Kidney (tissue), 14 donors: ENCODE data around the gene EIF3F. TPM values are rescaled to one million over a fixed set of nuclear protein-coding genes. Genes with fewer than 3 reads are reported as not detected.

Experiments used
- DNase-seq, 5 donors: peaks; one replicate each; pipeline ENCODE4 v3.0.0-alpha.2; 2013 to 2020
- FAIRE-seq: peaks from 2 replicates; lab custom pipeline; 2012; peaks lifted over from hg19 to GRCh38; lab: Jason Lieb, UNC
- H3K27ac ChIP-seq, 2 donors: one replicate each; pipeline ENCODE4 v1.7.0; 2013; ENCODE audit warnings: low read depth in 2 of 2, low read length in 2 of 2, inconsistent platforms in 1 of 2
- H3K27me3 ChIP-seq: one replicate; pipeline ENCODE4 v1.7.1; 2013; ENCODE audit warnings: low read length, inconsistent platforms; ENCODE audit not compliant: control insufficient read depth, insufficient read depth
- H3K36me3 ChIP-seq, 3 donors: one replicate each; pipeline versions ENCODE4 v1.7.0 to v1.7.1; 2013; ENCODE audit warnings: low read length in 3 of 3, control low read depth in 1 of 3, inconsistent platforms in 1 of 3; ENCODE audit not compliant: insufficient read depth in 3 of 3, control insufficient read depth in 2 of 3
- H3K4me1 ChIP-seq, 3 donors: one replicate each; pipeline versions ENCODE4 v1.7.0 to v1.7.1; 2013; ENCODE audit warnings: low read length in 3 of 3, inconsistent platforms in 1 of 3, low read depth in 1 of 3; ENCODE audit not compliant: control insufficient read depth in 2 of 3, insufficient read depth in 2 of 3
- H3K4me3 ChIP-seq, 3 donors: one replicate each; pipeline versions ENCODE4 v1.7.0 to v1.8.1; 2013; ENCODE audit warnings: low read length in 3 of 3, control low read depth in 1 of 3, inconsistent platforms in 1 of 3
- H3K9ac ChIP-seq, 3 donors: one replicate each; pipeline versions ENCODE4 v1.7.0 to v1.7.1; 2013; ENCODE audit warnings: low read length in 3 of 3, control low read depth in 1 of 3, inconsistent platforms in 1 of 3
- H3K9me3 ChIP-seq, 3 donors: one replicate each; pipeline versions ENCODE4 v1.7.0 to v1.7.1; 2013; ENCODE audit warnings: low read length in 3 of 3, control low read depth in 1 of 3, inconsistent platforms in 1 of 3; ENCODE audit not compliant: control insufficient read depth in 2 of 3, insufficient read depth in 1 of 3
- intact Hi-C: fragments of 100-400 bp; cut with DNase I; formaldehyde crosslinking; loops from one replicate; pipeline ENCODE4 v1.11.1; 2022
- polyA plus RNA-seq: library from polyadenylated mRNA; stranded (reverse); fragments of 350-450 nt; fragmentation: Illumina TruSeq; extraction: RNeasy Lipid Tissue Mini Kit (QIAGEN cat#74804); gene quantifications from one replicate; pipeline ENCODE4 v1.2.3, GENCODE V29; 2014; ENCODE audit warnings: low read depth, low replicate concordance; ENCODE audit not compliant: insufficient read depth
- total RNA-seq: library from RNA; stranded (reverse); fragmentation: NEBNext Ultra II Directional; extraction: Animal tissue kit (Norgen Biotek cat#: 25700); gene quantifications from one replicate; pipeline ENCODE4 v1.2.1, GENCODE V29; 2021
- TF ChIP-seq, protein P1 (sequence below): IDR thresholded peaks from 3 replicates; pipeline ENCODE4 v1.5.1; 2012; ENCODE audit warnings: mild to moderate bottlenecking, moderate library complexity, borderline replicate concordance; ENCODE audit not compliant: insufficient read depth; ENCODE audit errors: extremely low read depth
- donor health status: control.
- donor health status: control.
- donor health status: control.
- donor health status: control.
- donor health status: control.
- donor health status: DM: yes; HTN: yes; CAD: no.
- donor health status: Normal renal cell carcinoma (clear cell type).

The EIF3F gene
- total and polyA plus RNA-seq, 2 donors from 2014 or later: 174 to 218 TPM

DNA sequence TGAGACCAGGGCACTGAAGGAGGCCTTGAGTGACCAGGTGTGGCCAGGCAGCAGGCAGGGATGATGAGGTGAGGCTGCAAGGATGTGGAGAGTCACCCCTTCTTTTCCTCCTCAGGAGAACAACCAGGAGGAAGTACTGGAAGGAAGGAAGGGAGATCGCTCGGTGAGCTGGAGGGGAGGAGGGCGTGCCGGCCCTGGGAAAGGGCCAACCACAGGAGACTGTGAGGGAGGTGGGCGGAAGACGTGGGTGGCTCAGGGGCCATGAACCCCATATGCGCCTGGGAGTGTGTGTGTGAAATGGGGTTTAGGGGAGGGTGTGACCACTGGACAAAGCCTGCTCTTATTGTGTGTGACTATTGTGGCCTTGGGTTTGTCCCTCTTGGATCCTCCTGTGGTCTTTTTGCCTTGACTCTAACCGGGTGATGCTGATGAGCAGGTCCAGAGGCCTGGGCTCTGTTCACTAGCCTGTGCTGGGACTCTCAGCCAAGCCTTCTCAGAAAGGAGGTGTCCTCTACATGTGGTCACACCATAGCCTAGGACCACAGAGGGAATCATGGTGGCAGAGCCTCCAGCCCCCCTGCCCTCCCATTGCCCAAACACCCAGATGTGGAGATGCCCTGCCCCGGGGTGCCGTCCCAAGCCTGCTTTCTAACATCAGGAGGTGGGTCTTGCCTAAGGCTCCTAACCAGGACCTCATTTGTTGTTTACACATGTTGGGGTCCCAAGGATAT lies 52.6 kb downstream of the EIF3F start:
- no peak overlapping the region for H3K27ac ChIP-seq
- no peak overlapping the region for H3K4me3 ChIP-seq
- H3K4me1 ChIP-seq: peaks cover 0 to 3% (median 0%) of the 10 kb centered on the region in 3 donors
- DNase-seq (peak in 1 of 5 donors; percentile 35), FAIRE-seq (no peak)
- H3K27me3 ChIP-seq: no peaks in the 10 kb centered on the region
- H3K9me3 ChIP-seq: no peaks in the 10 kb centered on the region
- intact Hi-C loops: loop anchor here (10.0 kb wide), 1 partner anchor 55 kb away; no protein-coding TSS in a partner anchor
- TF ChIP-seq, protein P1, sequence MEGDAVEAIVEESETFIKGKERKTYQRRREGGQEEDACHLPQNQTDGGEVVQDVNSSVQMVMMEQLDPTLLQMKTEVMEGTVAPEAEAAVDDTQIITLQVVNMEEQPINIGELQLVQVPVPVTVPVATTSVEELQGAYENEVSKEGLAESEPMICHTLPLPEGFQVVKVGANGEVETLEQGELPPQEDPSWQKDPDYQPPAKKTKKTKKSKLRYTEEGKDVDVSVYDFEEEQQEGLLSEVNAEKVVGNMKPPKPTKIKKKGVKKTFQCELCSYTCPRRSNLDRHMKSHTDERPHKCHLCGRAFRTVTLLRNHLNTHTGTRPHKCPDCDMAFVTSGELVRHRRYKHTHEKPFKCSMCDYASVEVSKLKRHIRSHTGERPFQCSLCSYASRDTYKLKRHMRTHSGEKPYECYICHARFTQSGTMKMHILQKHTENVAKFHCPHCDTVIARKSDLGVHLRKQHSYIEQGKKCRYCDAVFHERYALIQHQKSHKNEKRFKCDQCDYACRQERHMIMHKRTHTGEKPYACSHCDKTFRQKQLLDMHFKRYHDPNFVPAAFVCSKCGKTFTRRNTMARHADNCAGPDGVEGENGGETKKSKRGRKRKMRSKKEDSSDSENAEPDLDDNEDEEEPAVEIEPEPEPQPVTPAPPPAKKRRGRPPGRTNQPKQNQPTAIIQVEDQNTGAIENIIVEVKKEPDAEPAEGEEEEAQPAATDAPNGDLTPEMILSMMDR: no peak
- H3K9ac ChIP-seq: no peak overlapping the region
- no peaks in the 10 kb centered on the region for H3K36me3 ChIP-seq

DNA sequence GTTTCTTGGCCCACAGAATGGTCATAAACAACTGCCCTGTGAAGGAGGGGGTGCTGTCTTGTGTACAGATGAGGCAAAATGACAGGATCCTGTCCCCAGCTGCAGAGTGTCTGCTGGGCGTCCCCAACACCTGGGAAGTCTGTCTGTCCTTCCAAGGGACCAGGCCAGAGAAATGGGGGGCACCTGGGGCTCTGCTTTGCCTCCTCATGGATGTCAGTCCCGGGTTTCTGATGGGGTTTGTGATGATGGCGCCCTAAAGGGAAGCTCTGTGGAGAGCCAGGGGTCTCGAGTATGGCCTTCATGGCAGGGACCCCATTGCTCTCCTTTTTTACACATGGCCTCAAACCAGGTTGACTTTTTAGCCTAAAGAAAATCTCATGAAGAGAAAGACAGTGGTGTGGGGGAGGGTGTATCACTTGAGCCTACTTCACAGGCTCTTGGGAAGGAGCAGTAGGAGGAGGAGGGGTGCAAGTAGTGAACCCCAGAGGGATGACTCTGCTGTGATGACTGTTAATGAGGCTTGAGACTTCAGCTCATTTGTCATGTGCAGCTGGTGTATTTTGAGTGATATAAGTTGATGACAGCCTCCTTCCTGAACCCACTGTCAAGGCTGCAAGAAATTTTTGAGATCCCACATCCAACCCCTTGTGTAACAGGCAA lies 53.3 kb downstream of the EIF3F start:
- DNase-seq (peak in 1 of 5 donors; percentile 31), FAIRE-seq (no peak)
- Histone ChIP-seq H3K4me3 (no peak overlapping the region), H3K9me3 (no peaks in the 10 kb centered on the region), H3K9ac (no peak overlapping the region), H3K36me3 (no peaks in the 10 kb centered on the region), H3K27ac (no peak overlapping the region), H3K4me1 (peaks cover 0 to 3% (median 0%) of the 10 kb centered on the region in 3 donors), H3K27me3 (no peaks in the 10 kb centered on the region)
- TF ChIP-seq, protein P1: no peak
- intact Hi-C loops: no loop called here

DNA sequence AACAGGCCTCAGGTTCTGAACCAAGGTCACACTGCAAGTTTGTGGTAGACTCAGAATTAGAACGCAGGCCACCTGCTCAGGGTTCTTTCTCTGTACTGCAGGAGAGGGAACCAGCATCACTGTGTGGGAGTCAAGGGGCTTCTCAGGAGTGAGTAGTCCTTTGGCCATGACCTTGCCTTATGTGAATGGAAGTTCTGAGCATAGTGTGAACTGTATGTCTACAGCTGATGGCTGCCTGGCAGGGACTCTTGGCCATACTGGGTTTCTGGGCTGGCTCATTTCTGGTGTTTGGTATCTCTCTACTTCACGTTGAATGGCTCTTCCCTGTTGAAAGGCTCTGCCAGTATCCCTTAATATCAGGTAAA lies 53.8 kb downstream of the EIF3F start:
- no peak for FAIRE-seq
- DNase-seq: no peak
- intact Hi-C loops: no loop called here
- H3K4me3 ChIP-seq: no peak overlapping the region
- H3K36me3 ChIP-seq: no peaks in the 10 kb centered on the region
- H3K9ac ChIP-seq: no peak overlapping the region
- TF ChIP-seq, protein P1: no peak
- no peaks in the 10 kb centered on the region for H3K27me3 ChIP-seq
- H3K4me1 ChIP-seq: no peaks in the 10 kb centered on the region
- no peak overlapping the region for H3K27ac ChIP-seq
- no peaks in the 10 kb centered on the region for H3K9me3 ChIP-seq
